ENCODE measurements around the gene CSN3. TPM values are rescaled to one million over a fixed set of nuclear protein-coding genes. Genes with fewer than 3 reads are reported as not detected.

CSN3 gene
- total RNA-seq, 1 experiment from 2014 or later, result not detected

DNA sequence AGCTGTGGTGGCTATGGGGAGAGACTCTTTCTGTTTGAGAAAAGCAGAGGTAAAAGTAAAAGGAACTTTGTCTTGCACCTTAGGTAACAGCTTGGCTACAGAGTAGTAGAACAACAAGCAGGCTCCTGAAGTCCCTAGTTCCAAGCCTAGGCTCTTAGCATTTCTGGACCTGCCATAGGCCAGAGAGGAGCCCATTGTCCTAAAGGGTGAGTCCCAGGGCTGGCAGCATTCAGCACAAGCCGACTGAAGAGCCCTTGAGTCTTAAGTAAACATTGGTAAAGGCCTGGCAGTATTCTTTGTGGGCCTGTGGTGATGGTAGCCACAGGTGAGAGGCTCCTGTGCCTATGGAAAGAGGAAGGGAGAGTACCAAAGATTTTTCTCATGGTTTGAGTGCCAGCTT lies 38.2 kb downstream of the CSN3 start:
- Histone ChIP-seq H3K79me2 (ENCODE audit: insufficient read depth, low read length) (no peaks in the 10 kb centered on the region), H4K5ac (ENCODE audit: insufficient read length, low read depth, low read length) (no peak overlapping the region), H3K4me2 (ENCODE audit: insufficient read depth, insufficient read length, low read length) (no peak overlapping the region), H2AFZ (ENCODE audit: low read length) (no peak overlapping the region), H2BK5ac (ENCODE audit: insufficient read length, low read length) (no peak overlapping the region), H2AK5ac (ENCODE audit: insufficient read length, low read length) (no peak overlapping the region), H2BK15ac (ENCODE audit: low read depth, low read length) (no peak overlapping the region), H3K9ac (ENCODE audit: extremely low read depth, insufficient read length, low read length) (no peak overlapping the region), H2BK12ac (ENCODE audit: insufficient read length, low read depth, low read length) (no peak overlapping the region), H3K9me3 (ENCODE audit: control insufficient read depth, low read depth, low read length) (no peaks in the 10 kb centered on the region), H3K18ac (ENCODE audit: insufficient read length, low read depth, low read length) (no peak overlapping the region), H3K27me3 (ENCODE audit: insufficient read depth, low read length) (no peaks in the 10 kb centered on the region), H3K79me1 (ENCODE audit: insufficient read depth, low read depth, low read length, poor library complexity, severe bottlenecking) (no peaks in the 10 kb centered on the region), H4K91ac (ENCODE audit: insufficient read length, low read depth, low read length) (no peak overlapping the region), H4K20me1 (ENCODE audit: control insufficient read depth, insufficient read depth, insufficient read length) (no peaks in the 10 kb centered on the region), H2BK20ac (ENCODE audit: low read depth, low read length, poor library complexity, severe bottlenecking) (no peak overlapping the region), H3T11ph (ENCODE audit: low read length) (no peak overlapping the region), H3K14ac (ENCODE audit: insufficient read depth, low read length) (no peak overlapping the region), H3K27ac (ENCODE audit: insufficient read length, low read depth, low read length) (no peak overlapping the region), H3K4ac (ENCODE audit: low read depth, low read length) (no peak overlapping the region), H4K8ac (replicated peaks; ENCODE audit: insufficient read length, low read depth, low read length) (no peak overlapping the region), H2BK120ac (ENCODE audit: low read depth, low read length, poor library complexity, severe bottlenecking) (no peak overlapping the region), H3K56ac (ENCODE audit: insufficient read length, low read depth, low read length) (no peak overlapping the region), H3K23ac (ENCODE audit: insufficient read length, low read depth, low read length) (no peak overlapping the region), H3K4me1 (ENCODE audit: insufficient read depth, low read length) (no peaks in the 10 kb centered on the region), H3K23me2 (ENCODE audit: insufficient read length, low read depth, low read length, poor library complexity, severe bottlenecking) (no peaks in the 10 kb centered on the region)
- Mint-ChIP-seq H3K27me3 (ENCODE audit: low read depth) (no peaks in the 10 kb centered on the region), H3K36me3 (ENCODE audit: insufficient read depth in 1 of 3, low read depth in 3 of 3) (no peaks in the 10 kb centered on the region), H3K4me3 (no peak overlapping the region), H3K9me3 (no peaks in the 10 kb centered on the region), H3K4me1 (no peaks in the 10 kb centered on the region), H3K27ac (no peak overlapping the region; a peak in 1 of 7 replicates)
- no peak for DNase-seq
- no CpG with 5 or more reads among the region's 1 CpG for WGBS (ENCODE audit: extremely low coverage, insufficient read length, low lambda C conversion rate)
- TF ChIP-seq, protein P1, sequence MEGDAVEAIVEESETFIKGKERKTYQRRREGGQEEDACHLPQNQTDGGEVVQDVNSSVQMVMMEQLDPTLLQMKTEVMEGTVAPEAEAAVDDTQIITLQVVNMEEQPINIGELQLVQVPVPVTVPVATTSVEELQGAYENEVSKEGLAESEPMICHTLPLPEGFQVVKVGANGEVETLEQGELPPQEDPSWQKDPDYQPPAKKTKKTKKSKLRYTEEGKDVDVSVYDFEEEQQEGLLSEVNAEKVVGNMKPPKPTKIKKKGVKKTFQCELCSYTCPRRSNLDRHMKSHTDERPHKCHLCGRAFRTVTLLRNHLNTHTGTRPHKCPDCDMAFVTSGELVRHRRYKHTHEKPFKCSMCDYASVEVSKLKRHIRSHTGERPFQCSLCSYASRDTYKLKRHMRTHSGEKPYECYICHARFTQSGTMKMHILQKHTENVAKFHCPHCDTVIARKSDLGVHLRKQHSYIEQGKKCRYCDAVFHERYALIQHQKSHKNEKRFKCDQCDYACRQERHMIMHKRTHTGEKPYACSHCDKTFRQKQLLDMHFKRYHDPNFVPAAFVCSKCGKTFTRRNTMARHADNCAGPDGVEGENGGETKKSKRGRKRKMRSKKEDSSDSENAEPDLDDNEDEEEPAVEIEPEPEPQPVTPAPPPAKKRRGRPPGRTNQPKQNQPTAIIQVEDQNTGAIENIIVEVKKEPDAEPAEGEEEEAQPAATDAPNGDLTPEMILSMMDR (conservative IDR thresholded peaks at IDR 0.05), result no peak
